HG03095 (cell line): ENCODE data around the gene ZNF284.
A peak's percentile ranks its signal among the peaks of the same experiment; 100 is the strongest.

Experiments used
- ATAC-seq: cut with Tn5 transposase; IDR thresholded peaks from one replicate; pipeline ENCODE4 v1.9.1; 2021; ENCODE audit warnings: moderate library complexity; ENCODE audit not compliant: unreplicated experiment

ZNF284 gene

DNA sequence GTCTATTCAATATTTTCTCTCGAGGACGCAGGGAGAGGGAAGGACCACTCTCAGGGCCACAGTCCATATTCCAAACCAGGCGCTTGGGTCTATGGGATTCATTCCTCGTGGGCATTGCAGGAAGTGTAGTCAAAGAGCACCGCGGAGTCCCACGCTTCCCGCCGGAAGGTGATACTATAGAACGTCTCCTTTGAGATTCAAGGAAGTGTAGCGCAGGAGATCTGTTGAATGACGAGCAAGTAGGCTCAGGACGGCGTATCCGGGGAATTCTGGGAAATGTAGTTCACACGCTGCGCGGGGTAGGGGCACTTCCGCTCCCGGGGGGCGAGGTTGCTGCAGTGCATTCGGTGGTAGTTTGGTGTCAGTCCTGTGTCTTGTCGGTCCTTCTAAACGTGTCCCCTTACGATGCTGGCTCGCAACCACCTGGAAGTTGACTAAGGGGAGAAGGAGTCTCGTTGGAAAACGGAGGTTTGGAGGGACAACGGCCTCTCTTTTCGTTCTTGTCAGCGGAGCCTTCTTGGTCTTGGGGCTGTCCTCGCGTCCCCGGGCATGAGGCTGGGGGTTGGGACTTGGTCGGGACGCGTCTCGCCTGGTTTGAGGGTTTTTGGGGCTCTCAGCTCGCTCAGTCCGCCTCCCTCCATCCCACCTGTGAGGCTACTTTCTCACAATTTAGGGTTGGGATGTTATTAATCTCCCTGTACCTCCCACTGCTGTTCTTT, at the start of gene ZNF284:
Gene ZNF284 (plus strand): TSS at position 336 of the 719 bp plus-strand sequence. CDS start 4,231 bp downstream, outside the sequence.
- peak; percentile 95 for ATAC-seq

GRCh38 chr19:44024900-44025216, 47.1 kb upstream of the ZNF284 start:
- no peak for ATAC-seq

GRCh38 chr19:44025217-44025936, 46.6 kb upstream of the ZNF284 start, which contains the start of gene ZNF222:
Gene ZNF222, plus strand, starts transcription at chr19:44025379. Its CDS starts 58 bp downstream, at chr19:44025437.
- no peak for ATAC-seq

DNA sequence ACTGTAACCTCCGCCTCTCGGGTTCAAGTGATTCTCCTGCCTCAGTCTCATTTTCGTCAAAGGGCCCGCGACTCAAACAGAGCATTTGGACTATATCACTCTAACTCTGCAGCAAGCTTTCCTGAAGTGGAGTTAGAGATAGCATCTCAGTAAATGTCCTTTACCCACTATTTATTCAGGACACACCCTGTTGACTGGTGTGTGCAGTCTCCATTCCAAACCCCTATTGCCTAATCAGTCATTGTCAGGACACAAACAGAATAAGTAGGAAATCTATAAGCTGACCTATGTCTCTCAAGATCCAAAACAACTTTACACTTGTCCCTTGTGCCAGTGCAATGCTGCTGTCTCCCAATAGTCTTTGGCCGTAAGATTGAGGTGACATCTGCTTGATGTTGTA, 45.3 kb upstream of the ZNF284 start:
- no peak for ATAC-seq

DNA sequence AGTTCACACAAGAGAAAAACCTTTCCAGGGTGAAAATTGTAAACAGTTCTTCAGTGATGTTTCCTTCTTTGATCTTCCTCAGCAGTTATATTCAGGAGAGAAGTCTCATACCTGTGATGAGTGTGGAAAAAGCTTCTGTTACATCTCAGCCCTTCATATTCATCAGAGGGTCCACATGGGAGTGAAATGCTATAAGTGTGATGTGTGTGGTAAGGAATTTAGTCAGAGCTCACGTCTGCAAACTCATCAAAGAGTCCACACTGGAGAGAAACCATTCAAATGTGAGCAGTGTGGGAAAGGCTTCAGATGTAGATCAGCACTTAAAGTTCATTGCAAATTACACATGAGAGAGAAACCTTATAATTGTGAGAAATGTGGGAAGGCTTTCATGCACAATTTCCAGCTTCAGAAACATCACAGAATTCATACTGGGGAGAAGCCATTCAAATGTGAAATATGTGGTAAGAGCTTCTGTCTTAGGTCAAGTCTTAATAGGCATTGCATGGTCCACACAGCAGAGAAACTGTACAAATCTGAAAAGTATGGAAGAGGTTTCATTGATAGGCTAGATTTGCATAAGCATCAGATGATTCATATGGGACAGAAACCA, 39.9 kb upstream of the ZNF284 start:
- no peak for ATAC-seq

DNA sequence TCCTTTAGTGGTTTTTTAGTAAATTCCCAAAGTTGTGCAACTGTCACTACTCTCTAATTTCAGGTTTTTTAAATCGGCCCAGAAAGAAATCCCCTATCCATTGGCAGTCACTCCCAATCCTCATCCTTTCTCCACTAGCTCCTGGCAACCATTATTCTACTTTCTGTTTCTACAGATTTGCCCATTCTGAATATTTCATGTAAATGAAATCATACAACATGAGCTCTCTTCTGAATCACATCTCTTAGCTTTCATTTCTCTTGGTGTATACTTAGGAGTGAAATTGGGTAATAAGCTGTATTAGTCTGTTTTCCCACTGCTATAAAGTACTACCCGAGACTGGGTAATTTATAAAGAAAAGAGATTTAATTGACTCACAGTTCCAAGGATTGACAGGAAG, 29.8 kb upstream of the ZNF284 start:
- ATAC-seq: no peak

DNA sequence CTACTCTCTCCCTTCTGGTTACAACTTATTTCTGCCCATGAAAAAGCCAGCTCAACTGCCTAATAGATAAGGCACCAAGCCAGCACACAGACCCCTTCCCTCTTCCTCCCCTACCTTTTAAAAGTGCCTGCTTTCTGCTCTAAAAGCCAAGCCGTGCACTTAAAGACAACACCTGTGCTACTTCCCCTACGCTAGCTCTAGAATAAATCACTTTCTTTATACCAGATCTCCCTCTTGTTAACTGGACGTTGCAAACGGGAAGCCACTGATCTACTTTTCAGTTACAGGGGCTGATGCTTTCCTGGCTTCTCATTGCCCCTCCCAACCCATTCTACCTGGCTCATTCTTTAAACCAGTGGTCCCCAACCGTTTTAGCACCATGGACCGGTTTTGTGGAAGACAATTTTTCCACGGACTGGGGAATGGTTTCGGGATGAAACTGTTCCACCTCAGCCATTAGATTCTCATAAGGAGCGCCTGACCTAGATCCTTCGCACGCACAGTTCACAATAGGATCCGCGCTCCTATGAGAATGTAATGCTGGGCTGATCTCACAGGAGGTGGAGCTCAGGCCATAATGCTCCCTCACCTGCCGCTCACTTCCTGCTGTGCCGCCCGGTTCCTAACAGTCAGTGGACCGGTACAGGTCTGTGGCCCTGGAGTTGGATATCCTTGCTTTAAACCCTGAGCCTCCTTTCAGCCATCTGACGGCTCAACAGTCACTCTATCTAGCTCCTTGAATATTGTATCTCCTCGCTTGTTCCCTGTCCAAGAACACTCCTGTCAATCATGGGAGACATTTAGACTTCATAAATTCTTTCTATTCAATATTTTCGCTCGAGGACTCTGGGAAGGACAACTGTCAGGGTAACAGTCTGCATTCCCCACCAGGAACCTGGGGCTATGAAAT, 21.0 kb upstream of the ZNF284 start:
- ATAC-seq: no peak

DNA sequence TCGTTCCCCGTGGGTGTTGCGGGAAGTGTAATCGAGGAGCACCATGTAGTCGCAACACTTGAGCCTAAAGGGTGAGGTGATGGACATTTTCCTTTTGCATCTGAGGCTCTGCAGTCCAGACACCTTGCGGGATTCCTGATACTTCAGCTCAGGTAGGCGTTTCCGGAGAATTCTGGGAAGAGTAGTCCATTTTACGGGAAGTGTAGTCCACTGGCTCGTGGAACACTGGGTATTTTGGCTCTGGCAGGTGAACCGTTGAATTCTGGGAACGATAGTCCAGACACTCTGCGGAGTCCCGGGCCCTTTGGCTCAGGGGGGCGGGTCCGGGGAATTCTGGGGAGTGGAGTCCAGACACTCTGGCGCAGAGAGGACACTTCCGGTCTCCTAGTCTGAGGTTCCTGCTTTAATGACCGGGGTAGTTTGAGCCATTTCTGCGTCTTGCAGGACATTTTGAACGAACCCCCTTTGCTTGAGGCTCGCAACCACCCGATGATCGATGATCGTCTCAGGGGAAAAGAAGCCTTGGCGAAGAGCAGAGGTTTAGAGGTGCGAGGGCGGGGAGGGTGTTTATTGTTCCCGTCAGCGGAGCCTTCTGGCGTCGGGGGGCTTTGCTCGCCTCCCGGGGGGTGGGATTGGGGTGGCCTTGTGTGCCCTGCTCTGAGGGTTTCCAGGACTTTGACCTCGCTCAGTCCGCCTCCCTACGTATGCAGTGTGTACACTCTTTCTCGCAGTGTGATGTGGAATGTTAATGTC, 20.1 kb upstream of the ZNF284 start, which contains the start of gene ZNF223:
Gene ZNF223 (plus strand): TSS at position 387 of the 753 bp plus-strand sequence. CDS start 3,141 bp downstream, outside the sequence.
- ATAC-seq: no peak

DNA sequence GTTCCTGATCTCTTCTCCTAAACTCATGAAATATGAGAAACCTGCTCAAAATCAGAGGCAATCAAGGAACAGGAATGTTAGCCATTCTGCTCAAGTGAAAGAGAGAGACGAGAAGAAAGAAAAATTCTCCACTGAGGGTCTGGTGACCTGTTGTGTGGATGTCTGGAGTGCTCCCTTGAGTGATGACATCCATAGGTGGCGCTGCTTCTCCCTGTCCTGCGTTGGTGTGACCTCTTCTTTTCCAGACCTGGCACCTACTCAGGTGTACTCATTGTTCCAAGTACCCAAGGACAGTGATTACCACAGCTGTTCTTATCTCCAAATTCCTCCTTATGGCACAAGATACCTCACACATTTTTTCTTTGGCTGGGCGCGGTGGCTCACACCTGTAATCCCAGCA, 16.1 kb upstream of the ZNF284 start:
- ATAC-seq: no peak

GRCh38 chr19:44059229-44059628, 12.7 kb upstream of the ZNF284 start:
- no peak for ATAC-seq

GRCh38 chr19:44061038-44061437, 10.9 kb upstream of the ZNF284 start:
- ATAC-seq: no peak

DNA sequence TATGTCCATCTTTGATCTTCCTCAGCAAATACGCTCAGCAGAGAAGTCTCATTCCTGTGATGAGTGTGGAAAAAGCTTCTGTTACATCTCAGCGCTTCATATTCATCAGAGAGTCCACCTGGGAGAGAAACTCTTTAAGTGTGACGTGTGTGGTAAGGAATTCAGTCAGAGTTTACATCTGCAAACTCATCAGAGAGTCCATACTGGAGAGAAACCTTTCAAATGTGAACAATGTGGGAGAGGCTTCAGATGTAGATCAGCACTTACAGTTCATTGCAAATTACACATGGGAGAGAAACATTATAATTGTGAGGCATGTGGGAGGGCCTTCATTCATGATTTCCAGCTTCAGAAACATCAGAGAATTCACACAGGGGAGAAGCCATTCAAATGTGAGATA, 5.7 kb upstream of the ZNF284 start:
- no peak for ATAC-seq

DNA sequence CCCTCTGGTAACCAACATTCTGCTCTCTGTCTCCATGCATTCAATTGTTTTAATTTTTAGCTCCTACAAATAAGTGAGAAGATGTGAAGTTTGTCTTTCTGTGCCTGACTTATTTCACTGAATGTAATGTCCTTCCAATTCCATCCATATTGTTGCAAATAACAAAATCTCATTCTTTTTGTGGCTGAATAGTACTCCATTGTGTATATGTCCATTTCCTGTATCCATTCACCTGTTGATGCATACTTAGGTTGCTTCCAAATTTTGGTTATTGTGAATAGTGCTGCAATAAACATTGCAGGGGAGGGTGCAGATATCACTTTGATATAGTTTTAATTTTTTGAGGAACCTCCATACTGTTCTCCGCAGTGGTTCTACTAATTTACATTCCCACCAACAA, 2.5 kb upstream of the ZNF284 start:
- no peak for ATAC-seq

GRCh38 chr19:44072543-44073401, 813 bp downstream of the ZNF284 start:
- ATAC-seq: no peak

GRCh38 chr19:44076325-44076724, 4.4 kb downstream of the ZNF284 start:
- ATAC-seq: no peak

GRCh38 chr19:44092108-44092507, 20.1 kb downstream of the ZNF284 start:
- no peak for ATAC-seq

GRCh38 chr19:44093931-44094765, 22.2 kb downstream of the ZNF284 start, which contains the start of gene ZNF224:
Gene ZNF224, plus strand, starts transcription at chr19:44094361. Its CDS starts 3,513 bp downstream, at chr19:44097874.
- ATAC-seq: peak; percentile 76

DNA sequence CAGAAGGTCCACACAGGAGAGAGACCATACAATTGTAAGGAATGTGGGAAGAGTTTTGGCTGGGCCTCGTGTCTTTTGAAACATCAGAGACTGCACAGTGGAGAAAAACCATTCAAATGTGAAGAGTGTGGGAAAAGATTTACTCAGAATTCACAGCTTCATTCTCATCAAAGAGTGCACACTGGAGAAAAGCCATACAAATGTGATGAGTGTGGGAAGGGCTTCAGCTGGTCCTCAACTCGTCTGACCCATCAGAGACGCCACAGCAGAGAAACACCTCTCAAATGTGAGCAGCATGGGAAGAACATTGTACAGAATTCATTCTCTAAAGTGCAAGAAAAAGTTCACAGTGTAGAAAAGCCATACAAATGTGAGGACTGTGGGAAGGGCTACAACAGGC, 35.8 kb downstream of the ZNF284 start:
- ATAC-seq: no peak
